Activated B cell treated with CpG ODN at 0.5 μM for 24 hours (primary cell): ENCODE results near the gene LMO1. TPM values are rescaled to one million over a fixed set of nuclear protein-coding genes. Genes with fewer than 3 reads are reported as not detected.

Experiments
- ATAC-seq: fragments of 200-7000 bp; cut with Tn5 transposase; one replicate; pipeline ENCODE4 v1.10.0; 2021; ENCODE audit warnings: low read depth, mild to moderate bottlenecking, moderate library complexity
- CTCF ChIA-PET: fragments of 350-600 bp; sonication (Branson Sonifier 250); formaldehyde crosslinking; loops from one replicate; lab custom pipeline; 2021; ENCODE audit warnings: antibody characterized with exemption; lab: Charles Lee
- POLR2A ChIA-PET: fragments of 350-600 bp; sonication (Branson Sonifier 250); formaldehyde crosslinking; loops from one replicate; lab custom pipeline; 2021; ENCODE audit warnings: antibody characterized with exemption; lab: Charles Lee
- DNase-seq: peaks from one replicate; pipeline ENCODE4 v3.0.0; 2022
- H3K27ac Mint-ChIP-seq: one replicate; pipeline ENCODE4 v1.8.0; 2020; ENCODE audit warnings: mixed read lengths
- H3K27me3 Mint-ChIP-seq: one replicate; pipeline ENCODE4 v1.8.0; 2021; ENCODE audit warnings: mixed read lengths
- H3K36me3 Mint-ChIP-seq: one replicate; pipeline ENCODE4 v1.8.0; 2021; ENCODE audit warnings: low read depth, mixed read lengths
- H3K4me1 Mint-ChIP-seq: one replicate; pipeline ENCODE4 v1.8.0; 2021; ENCODE audit warnings: mixed read lengths
- H3K4me3 Mint-ChIP-seq: one replicate; pipeline ENCODE4 v1.8.0; 2020; ENCODE audit warnings: mild to moderate bottlenecking, mixed read lengths
- H3K9me3 Mint-ChIP-seq: one replicate; pipeline ENCODE4 v1.8.0; 2020; ENCODE audit warnings: mixed read lengths
- CTCF ChIP-seq: fragments of 200-600 bp; IDR thresholded peaks from one replicate; pipeline ENCODE4 v1.8.0; 2022; ENCODE audit warnings: antibody characterized with exemption, mild to moderate bottlenecking
- intact Hi-C: fragments of 100-400 bp; cut with micrococcal nuclease; formaldehyde crosslinking; loops from one replicate; pipeline ENCODE4 v1.15.1; 2024
- total RNA-seq: library from RNA; stranded (reverse); gene quantifications from 2 replicates; pipeline ENCODE4 v1.2.3, GENCODE V29; 2022

The LMO1 gene
- total RNA-seq, 1 donor from 2014 or later: not detected

GRCh38 chr11:8178297-8178696 lies 85.4 kb downstream of the LMO1 start:
- POLR2A ChIA-PET: no interaction called here
- ATAC-seq: no peak
- H3K27me3 Mint-ChIP-seq: peaks cover 28% of the 10 kb centered on the region

GRCh38 chr11:8177136-8177535 lies 86.5 kb downstream of the LMO1 start:
- ChIA-PET CTCF (no interaction called here), POLR2A (interaction anchor here (0.9 kb wide), 1 partner anchor 72 kb away, joined by 4 read pairs; no protein-coding TSS in a partner anchor)
- peaks cover 24% of the 10 kb centered on the region for H3K27me3 Mint-ChIP-seq
- ATAC-seq (no peak), DNase-seq (no peak)
- intact Hi-C loops: no loop called here
- TF ChIP-seq CTCF: no peak
- no peaks in the 10 kb centered on the region for H3K36me3 Mint-ChIP-seq
- H3K27ac Mint-ChIP-seq: no peak overlapping the region
- H3K4me1 Mint-ChIP-seq: no peaks in the 10 kb centered on the region
- no peak overlapping the region for H3K4me3 Mint-ChIP-seq
- H3K9me3 Mint-ChIP-seq: no peaks in the 10 kb centered on the region

More at GRCh38 chr11:8178297-8178696, 85.4 kb downstream of the LMO1 start:
- intact Hi-C loops: no loop called here
- CTCF ChIA-PET: no interaction called here
- no peaks in the 10 kb centered on the region for H3K4me1 Mint-ChIP-seq
- H3K9me3 Mint-ChIP-seq: no peaks in the 10 kb centered on the region
- H3K27ac Mint-ChIP-seq: no peak overlapping the region
- no peak overlapping the region for H3K4me3 Mint-ChIP-seq
- TF ChIP-seq CTCF: no peak
- H3K36me3 Mint-ChIP-seq: no peaks in the 10 kb centered on the region
- DNase-seq: no peak

Other genes with a start within 250 kb of the LMO1 start
- gene TUB, start 182.7 kb downstream of the LMO1 start, total RNA-seq: not detected in 2 replicates
- 44.3 and 52.8 TPM in 2 replicates for gene RIC3, start 94.9 kb downstream of the LMO1 start, total RNA-seq